Measurements from ENCODE around the gene MIEF1.

Gene MIEF1

DNA sequence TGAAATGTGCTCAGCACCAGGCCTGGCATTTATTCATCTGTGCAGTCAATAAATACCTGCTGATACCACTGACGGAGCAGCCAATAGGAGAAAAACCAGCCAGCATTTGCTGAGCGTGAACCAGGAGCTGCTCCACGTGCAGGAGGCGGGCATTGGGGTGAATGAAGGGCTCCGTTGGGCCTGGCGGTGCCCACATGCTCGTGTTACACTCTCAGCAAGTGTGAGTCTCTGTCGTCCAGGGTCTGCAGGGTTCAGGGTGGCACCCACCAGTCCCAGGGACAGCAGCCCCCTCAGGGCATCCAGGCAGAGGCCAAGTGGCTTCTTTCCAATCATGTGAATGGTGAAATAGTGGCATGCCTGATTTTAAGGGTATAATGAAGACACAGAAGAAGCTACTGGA lies 34.6 kb downstream of the MIEF1 start:
- Histone ChIP-seq H3K4me3 (ENCODE audit: low read length) (no peak overlapping the region), H3K36me3 (ENCODE audit: insufficient read depth, low read length) (no peaks in the 10 kb centered on the region), H3K4me1 (ENCODE audit: control insufficient read depth, insufficient read depth, low read length) (peaks cover 12% of the 10 kb centered on the region), H3K9ac (ENCODE audit: low read depth, low read length) (no peak overlapping the region), H3K4me2 (ENCODE audit: low read length) (no peak overlapping the region), H3K9me3 (replicated peaks; ENCODE audit: low read length) (no peaks in the 10 kb centered on the region), H3K27me3 (ENCODE audit: control insufficient read depth, insufficient read depth, low read length) (peaks cover 18% of the 10 kb centered on the region)

DNA sequence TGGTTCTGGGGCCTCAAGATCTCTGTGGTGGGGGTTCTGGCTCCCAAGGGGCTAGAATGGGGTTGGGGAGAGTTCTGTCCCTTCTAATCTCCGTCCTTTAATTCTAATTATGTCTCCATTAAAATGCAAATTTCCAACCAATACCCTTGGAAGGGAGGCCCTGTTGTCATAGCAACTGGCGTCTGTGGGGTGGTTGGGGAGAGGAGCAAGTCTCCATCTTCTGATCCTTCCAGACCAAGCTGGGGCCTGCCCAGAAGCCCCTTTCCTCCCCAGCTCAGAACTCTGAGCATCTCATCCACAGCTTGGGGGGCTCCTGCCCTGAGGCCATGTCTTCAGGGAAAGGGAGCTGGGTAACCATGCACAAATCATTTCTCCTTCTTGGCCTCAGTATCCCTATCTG lies 35.9 kb downstream of the MIEF1 start:
- Histone ChIP-seq H3K9me3 (replicated peaks; ENCODE audit: low read length) (no peaks in the 10 kb centered on the region), H3K9ac (ENCODE audit: low read depth, low read length) (no peak overlapping the region), H3K4me2 (ENCODE audit: low read length) (no peak overlapping the region), H3K27me3 (ENCODE audit: control insufficient read depth, insufficient read depth, low read length) (peaks cover 18% of the 10 kb centered on the region), H3K4me3 (ENCODE audit: low read length) (no peak overlapping the region), H3K36me3 (ENCODE audit: insufficient read depth, low read length) (no peaks in the 10 kb centered on the region), H3K4me1 (ENCODE audit: control insufficient read depth, insufficient read depth, low read length) (peaks cover 10% of the 10 kb centered on the region)

DNA sequence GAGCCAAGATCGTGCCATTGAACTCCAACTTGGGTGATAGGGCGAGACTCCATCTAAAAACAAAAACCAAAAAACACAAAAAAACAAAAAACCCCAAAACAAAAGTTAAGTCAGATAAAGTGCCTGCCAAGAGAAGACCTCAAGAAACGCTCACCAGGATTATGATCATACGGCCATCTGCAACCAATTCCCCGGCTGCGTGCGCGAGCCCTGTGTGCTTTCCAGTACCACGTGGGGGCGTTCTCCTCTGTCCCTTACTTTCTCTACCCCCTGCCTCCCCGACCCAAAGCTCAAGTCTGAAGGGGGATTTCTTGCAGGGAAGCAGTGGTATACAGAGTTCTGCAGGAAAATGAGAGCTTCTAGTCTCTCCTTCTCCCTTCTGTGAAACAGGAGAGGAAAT lies 41.0 kb downstream of the MIEF1 start:
- Histone ChIP-seq H3K27me3 (ENCODE audit: control insufficient read depth, insufficient read depth, low read length) (peaks cover 16% of the 10 kb centered on the region), H3K9ac (ENCODE audit: low read depth, low read length) (no peak overlapping the region), H3K4me2 (ENCODE audit: low read length) (no peak overlapping the region), H3K9me3 (replicated peaks; ENCODE audit: low read length) (no peaks in the 10 kb centered on the region), H3K4me3 (ENCODE audit: low read length) (no peak overlapping the region), H3K4me1 (ENCODE audit: control insufficient read depth, insufficient read depth, low read length) (peaks cover 3% of the 10 kb centered on the region), H3K36me3 (ENCODE audit: insufficient read depth, low read length) (no peaks in the 10 kb centered on the region)

DNA sequence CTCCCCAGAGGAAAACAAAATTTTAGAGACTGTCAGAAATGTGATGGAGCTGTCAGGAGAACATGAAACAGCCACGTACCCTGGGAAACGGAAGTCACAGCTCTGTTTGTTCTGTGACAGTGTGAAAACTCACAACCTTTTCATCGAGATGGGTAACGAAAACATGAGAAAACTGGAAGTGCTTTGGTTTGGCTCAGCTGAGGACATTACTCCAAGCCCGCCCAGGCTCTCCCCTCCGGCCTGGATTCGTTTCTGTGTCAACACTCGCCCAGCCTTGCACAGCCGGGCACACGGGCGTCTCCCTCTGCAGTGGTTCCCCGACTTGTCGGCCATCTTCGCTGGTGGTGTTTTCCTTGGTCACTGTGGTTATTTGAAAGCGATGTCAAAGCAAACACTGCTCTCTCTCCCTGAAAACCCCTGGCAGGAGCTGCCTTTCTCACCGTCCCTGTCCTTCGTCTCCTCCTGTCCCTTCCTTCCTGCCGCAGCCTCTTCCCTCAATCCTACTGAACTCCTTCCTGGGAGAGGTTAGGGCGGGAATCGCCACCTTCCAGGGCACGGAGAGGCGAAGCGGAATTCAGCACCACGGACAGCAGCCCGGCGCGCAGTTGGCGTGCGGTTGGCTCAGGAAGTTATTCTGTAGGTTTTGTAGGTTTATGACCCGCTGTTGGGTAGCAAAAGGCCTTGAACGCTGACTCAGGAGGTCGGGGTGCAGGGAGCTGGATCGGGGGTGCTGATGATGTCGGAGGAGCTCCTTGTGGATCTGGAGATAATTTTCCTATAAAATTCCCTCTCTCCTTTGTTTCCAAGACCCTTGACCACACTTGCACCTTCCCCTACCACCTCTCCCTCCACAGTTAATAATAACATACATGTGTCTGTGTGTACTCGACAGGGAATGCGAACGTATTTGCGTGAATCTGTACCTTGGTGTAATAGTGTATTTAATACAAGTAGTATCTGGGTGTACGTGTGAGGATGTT lies 43.6 kb downstream of the MIEF1 start:
- Histone ChIP-seq H3K4me1 (ENCODE audit: control insufficient read depth, insufficient read depth, low read length) (peaks cover 3% of the 10 kb centered on the region), H3K4me2 (ENCODE audit: low read length) (no peak overlapping the region), H3K9me3 (replicated peaks; ENCODE audit: low read length) (no peaks in the 10 kb centered on the region), H3K27me3 (ENCODE audit: control insufficient read depth, insufficient read depth, low read length) (peaks cover 27% of the 10 kb centered on the region), H3K36me3 (ENCODE audit: insufficient read depth, low read length) (no peaks in the 10 kb centered on the region), H3K9ac (ENCODE audit: low read depth, low read length) (no peak overlapping the region), H3K4me3 (ENCODE audit: low read length) (no peak overlapping the region)

DNA sequence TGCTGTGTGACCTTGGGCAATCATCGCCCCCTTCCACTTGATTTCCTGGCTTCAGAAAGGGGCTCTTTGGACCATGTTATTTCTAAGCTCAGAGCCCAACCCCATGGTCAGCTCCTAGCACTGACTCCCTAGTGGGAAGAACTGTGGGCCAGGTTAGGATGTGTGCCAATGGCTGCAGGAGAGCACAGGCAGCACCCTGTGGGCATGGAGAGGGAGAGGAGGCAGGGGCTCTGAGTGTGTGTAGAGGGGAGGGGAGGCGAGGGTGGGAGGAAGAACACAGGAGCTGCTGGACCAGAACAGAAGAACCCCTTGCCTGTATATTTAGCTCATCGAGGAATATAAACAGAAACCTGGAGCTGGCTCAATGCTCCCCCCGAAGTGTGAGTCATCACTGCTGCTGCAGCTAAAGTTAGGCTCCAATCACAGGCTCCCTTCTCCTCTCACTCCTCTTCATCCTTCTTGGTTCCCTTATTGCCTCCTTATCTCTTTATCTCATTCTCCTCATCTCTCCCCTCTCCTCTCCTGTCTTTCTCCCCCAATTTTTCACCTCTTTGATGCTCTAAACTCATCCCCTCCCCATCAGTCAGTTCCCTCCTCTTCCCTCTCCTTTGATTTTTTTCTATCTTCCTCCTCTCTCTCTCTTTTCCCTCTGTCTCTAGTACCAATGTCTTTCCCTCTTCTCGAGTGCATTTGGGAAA lies 44.9 kb downstream of the MIEF1 start:
- H3K4me3 ChIP-seq (ENCODE audit: low read length) = no peak overlapping the region
- H3K9me3 ChIP-seq (replicated peaks; ENCODE audit: low read length) = no peaks in the 10 kb centered on the region
- no peaks in the 10 kb centered on the region for H3K36me3 ChIP-seq (ENCODE audit: insufficient read depth, low read length)
- H3K9ac ChIP-seq (ENCODE audit: low read depth, low read length) = no peak overlapping the region
- H3K27me3 ChIP-seq (ENCODE audit: control insufficient read depth, insufficient read depth, low read length) = peaks cover 37% of the 10 kb centered on the region
- H3K4me1 ChIP-seq (ENCODE audit: control insufficient read depth, insufficient read depth, low read length) = peaks cover 3% of the 10 kb centered on the region
- no peak overlapping the region for H3K4me2 ChIP-seq (ENCODE audit: low read length)

- H3K4me3 ChIP-seq (ENCODE audit: low read length) = no peak overlapping the region
- H3K9me3 ChIP-seq (replicated peaks; ENCODE audit: low read length) = no peaks in the 10 kb centered on the region
- peaks cover 42% of the 10 kb centered on the region for H3K27me3 ChIP-seq (ENCODE audit: control insufficient read depth, insufficient read depth, low read length)
- no peak overlapping the region for H3K9ac ChIP-seq (ENCODE audit: low read depth, low read length)
- no peaks in the 10 kb centered on the region for H3K36me3 ChIP-seq (ENCODE audit: insufficient read depth, low read length)
- no peak overlapping the region for H3K4me2 ChIP-seq (ENCODE audit: low read length)
- peaks cover 3% of the 10 kb centered on the region for H3K4me1 ChIP-seq (ENCODE audit: control insufficient read depth, insufficient read depth, low read length)
Measured at GRCh38 chr22:39547587-39547947, 45.5 kb downstream of the MIEF1 start.

- no peak overlapping the region for H3K4me2 ChIP-seq (ENCODE audit: low read length)
Measured at GRCh38 chr22:39553429-39553828, 51.3 kb downstream of the MIEF1 start.

GRCh38 chr22:39554151-39554550 lies 52.1 kb downstream of the MIEF1 start:
- Histone ChIP-seq H3K9me3 (replicated peaks; ENCODE audit: low read length) (no peaks in the 10 kb centered on the region), H3K36me3 (ENCODE audit: insufficient read depth, low read length) (no peaks in the 10 kb centered on the region), H3K4me1 (ENCODE audit: control insufficient read depth, insufficient read depth, low read length) (no peaks in the 10 kb centered on the region), H3K27me3 (ENCODE audit: control insufficient read depth, insufficient read depth, low read length) (peaks cover 69% of the 10 kb centered on the region), H3K4me2 (ENCODE audit: low read length) (no peak overlapping the region), H3K4me3 (ENCODE audit: low read length) (no peak overlapping the region), H3K9ac (ENCODE audit: low read depth, low read length) (no peak overlapping the region)

More at GRCh38 chr22:39553429-39553828, 51.3 kb downstream of the MIEF1 start:
- Histone ChIP-seq H3K9me3 (replicated peaks; ENCODE audit: low read length) (no peaks in the 10 kb centered on the region), H3K9ac (ENCODE audit: low read depth, low read length) (no peak overlapping the region), H3K27me3 (ENCODE audit: control insufficient read depth, insufficient read depth, low read length) (peaks cover 66% of the 10 kb centered on the region), H3K36me3 (ENCODE audit: insufficient read depth, low read length) (no peaks in the 10 kb centered on the region), H3K4me1 (ENCODE audit: control insufficient read depth, insufficient read depth, low read length) (no peaks in the 10 kb centered on the region), H3K4me3 (ENCODE audit: low read length) (no peak overlapping the region)

GRCh38 chr22:39556970-39557841 lies 55.1 kb downstream of the MIEF1 start:
- Histone ChIP-seq H3K36me3 (ENCODE audit: insufficient read depth, low read length) (no peaks in the 10 kb centered on the region), H3K4me3 (ENCODE audit: low read length) (no peak overlapping the region), H3K4me2 (ENCODE audit: low read length) (peak overlapping the region; percentile 56), H3K4me1 (ENCODE audit: control insufficient read depth, insufficient read depth, low read length) (no peaks in the 10 kb centered on the region), H3K27me3 (ENCODE audit: control insufficient read depth, insufficient read depth, low read length) (peaks cover 70% of the 10 kb centered on the region), H3K9ac (ENCODE audit: low read depth, low read length) (no peak overlapping the region), H3K9me3 (replicated peaks; ENCODE audit: low read length) (no peaks in the 10 kb centered on the region)

GRCh38 chr22:39558254-39558727 lies 56.2 kb downstream of the MIEF1 start:
- Histone ChIP-seq H3K36me3 (ENCODE audit: insufficient read depth, low read length) (no peaks in the 10 kb centered on the region), H3K9me3 (replicated peaks; ENCODE audit: low read length) (no peaks in the 10 kb centered on the region), H3K4me3 (ENCODE audit: low read length) (no peak overlapping the region), H3K4me1 (ENCODE audit: control insufficient read depth, insufficient read depth, low read length) (no peaks in the 10 kb centered on the region), H3K4me2 (ENCODE audit: low read length) (no peak overlapping the region), H3K27me3 (ENCODE audit: control insufficient read depth, insufficient read depth, low read length) (peaks cover 67% of the 10 kb centered on the region), H3K9ac (ENCODE audit: low read depth, low read length) (no peak overlapping the region)

- peaks cover 66% of the 10 kb centered on the region for H3K27me3 ChIP-seq (ENCODE audit: control insufficient read depth, insufficient read depth, low read length)
Measured at GRCh38 chr22:39558950-39559349, 56.9 kb downstream of the MIEF1 start.

More at GRCh38 chr22:39558950-39559349, 56.9 kb downstream of the MIEF1 start:
- no peaks in the 10 kb centered on the region for H3K9me3 ChIP-seq (replicated peaks; ENCODE audit: low read length)
- H3K4me2 ChIP-seq (ENCODE audit: low read length) = no peak overlapping the region
- H3K4me1 ChIP-seq (ENCODE audit: control insufficient read depth, insufficient read depth, low read length) = no peaks in the 10 kb centered on the region
- no peaks in the 10 kb centered on the region for H3K36me3 ChIP-seq (ENCODE audit: insufficient read depth, low read length)
- no peak overlapping the region for H3K4me3 ChIP-seq (ENCODE audit: low read length)
- H3K9ac ChIP-seq (ENCODE audit: low read depth, low read length) = no peak overlapping the region
